Measurements from ENCODE around the gene ZFP1. TPM values are rescaled to one million over a fixed set of nuclear protein-coding genes. Genes with fewer than 3 reads are reported as not detected.
A peak's percentile ranks its signal among the peaks of the same experiment; 100 is the strongest.

The ZFP1 gene
- total and polyA plus RNA-seq, 12 donors = 3.0 to 11.5 (median 6.9) TPM

DNA sequence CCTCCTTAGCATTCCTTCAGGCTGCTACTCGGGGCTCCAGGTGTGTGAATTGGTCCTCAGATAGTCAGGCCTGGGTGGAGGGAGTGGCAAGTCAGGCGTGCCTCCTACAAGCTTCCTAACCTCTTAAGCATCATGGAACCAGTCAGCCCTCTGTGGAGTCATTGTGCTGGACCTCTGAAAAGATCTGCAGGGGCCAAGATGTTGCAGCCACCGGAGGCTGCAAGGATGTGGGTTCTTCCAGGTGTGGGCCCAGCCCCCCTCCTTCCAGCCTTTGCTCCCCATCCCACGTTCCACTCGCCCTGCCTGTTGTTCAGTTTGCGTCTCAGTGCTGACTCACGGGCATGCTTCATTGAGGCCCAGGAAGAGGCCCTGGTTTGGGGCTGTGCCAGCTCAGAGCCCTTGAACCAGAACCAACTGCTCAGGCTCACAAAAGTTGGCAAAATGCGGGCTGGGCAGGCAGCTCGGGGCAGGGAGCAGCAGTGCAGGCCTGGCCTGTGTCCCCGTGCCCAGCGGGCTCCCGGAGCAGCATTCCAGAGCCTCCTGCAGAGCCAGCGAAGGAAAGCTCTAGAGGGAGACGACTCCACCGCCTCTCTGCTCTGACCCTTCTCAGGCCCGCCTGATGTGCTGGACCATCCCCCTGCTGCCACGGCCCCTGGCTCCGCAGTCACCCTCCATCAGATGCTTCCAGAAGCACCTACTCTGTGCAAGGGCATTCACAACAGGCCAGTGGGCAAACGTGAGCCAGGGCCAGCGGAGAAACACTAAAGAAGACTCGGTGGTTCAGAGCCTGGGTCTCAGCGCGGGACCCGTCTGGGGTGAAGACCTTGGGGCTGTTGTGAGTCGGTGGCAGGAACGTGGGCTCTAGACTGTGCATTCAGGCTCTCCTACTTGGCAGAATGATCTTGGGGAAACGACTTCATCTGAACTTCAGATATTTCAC, 39.3 kb upstream of the ZFP1 start:
- peak; percentile 16 to 65 (median 48) for ATAC-seq
- peaks cover 0 to 23% (median 0%) of the 10 kb centered on the region in 9 donors for H3K36me3 ChIP-seq
- intact Hi-C loops (cut with DNase I) = loop anchor here in 4 of 10 donors (5.0 to 10.0 kb wide), 2 partner anchors 47 to 54 kb away; no protein-coding TSS in a partner anchor
- H3K4me1 ChIP-seq = peaks cover 22 to 95% (median 92%) of the 10 kb centered on the region in 9 donors
- H3K27me3 ChIP-seq = peaks cover 0 to 15% (median 0%) of the 10 kb centered on the region in 7 donors
- peak overlapping the region in 6 of 10 donors; percentile 11 to 27 (median 20) for H3K4me3 ChIP-seq
- peak; percentile 82 to 84 for DNase-seq
- no peak for TF ChIP-seq CTCF (IDR thresholded peaks at IDR 0.05)
- H3K9me3 ChIP-seq = no peaks in the 10 kb centered on the region
- WGBS, 2 donors = 47 to 56% methylated on average over 25 to 27 of the region's 27 CpGs
- peak overlapping the region; percentile 82 to 96 (median 88) for H3K27ac ChIP-seq

DNA sequence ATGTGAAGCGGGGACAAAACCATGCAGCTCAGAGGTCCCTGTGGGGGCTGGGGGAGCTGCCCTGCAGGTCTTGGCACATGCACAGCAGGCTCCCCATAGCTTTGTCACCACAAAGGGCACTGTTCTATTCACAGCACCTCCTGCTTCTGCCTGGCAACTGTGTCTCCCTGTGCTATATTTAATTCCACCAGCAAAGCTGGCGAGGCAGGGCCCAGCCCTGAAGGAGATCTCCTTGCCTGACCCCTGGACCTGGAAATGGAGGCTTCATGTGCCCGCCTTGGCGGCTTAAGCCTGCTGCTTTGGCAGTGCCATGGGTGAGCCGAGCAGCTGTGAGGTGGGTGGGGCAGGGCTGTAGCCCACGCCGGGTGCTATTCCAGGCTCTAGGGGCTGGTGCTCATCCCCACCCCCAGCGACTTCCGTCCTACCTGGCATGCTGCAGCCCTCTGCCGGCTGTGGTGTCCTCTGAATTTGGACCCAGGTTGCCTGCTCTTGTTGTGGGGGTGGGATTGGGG, 38.5 kb upstream of the ZFP1 start:
- H3K27ac ChIP-seq = peak overlapping the region; percentile 82 to 96 (median 88)
- peaks cover 22 to 95% (median 86%) of the 10 kb centered on the region in 9 donors for H3K4me1 ChIP-seq
- peak in 3 of 9 donors; percentile 5 to 37 (median 28) for TF ChIP-seq CTCF (IDR thresholded peaks at IDR 0.05)
- intact Hi-C loops (cut with DNase I) = loop anchor here in 9 of 10 donors (2.0 to 10.0 kb wide), 9 partner anchors 47 to 405 kb away; partner anchors contain the start of genes ZNRF1 (in 4 of the 9) and MLKL (in 1 of the 9)
- peaks cover 0 to 15% (median 0%) of the 10 kb centered on the region in 7 donors for H3K27me3 ChIP-seq
- peak; percentile 77 to 78 for DNase-seq
- ATAC-seq = peak; percentile 37 to 76 (median 60)
- H3K9me3 ChIP-seq = no peaks in the 10 kb centered on the region
- peak overlapping the region in 5 of 10 donors; percentile 11 to 39 (median 24) for H3K4me3 ChIP-seq
- WGBS, 2 donors = 40 to 71% methylated on average over 10 of the region's 10 CpGs
- H3K36me3 ChIP-seq = peaks cover 0 to 27% (median 0%) of the 10 kb centered on the region in 9 donors

DNA sequence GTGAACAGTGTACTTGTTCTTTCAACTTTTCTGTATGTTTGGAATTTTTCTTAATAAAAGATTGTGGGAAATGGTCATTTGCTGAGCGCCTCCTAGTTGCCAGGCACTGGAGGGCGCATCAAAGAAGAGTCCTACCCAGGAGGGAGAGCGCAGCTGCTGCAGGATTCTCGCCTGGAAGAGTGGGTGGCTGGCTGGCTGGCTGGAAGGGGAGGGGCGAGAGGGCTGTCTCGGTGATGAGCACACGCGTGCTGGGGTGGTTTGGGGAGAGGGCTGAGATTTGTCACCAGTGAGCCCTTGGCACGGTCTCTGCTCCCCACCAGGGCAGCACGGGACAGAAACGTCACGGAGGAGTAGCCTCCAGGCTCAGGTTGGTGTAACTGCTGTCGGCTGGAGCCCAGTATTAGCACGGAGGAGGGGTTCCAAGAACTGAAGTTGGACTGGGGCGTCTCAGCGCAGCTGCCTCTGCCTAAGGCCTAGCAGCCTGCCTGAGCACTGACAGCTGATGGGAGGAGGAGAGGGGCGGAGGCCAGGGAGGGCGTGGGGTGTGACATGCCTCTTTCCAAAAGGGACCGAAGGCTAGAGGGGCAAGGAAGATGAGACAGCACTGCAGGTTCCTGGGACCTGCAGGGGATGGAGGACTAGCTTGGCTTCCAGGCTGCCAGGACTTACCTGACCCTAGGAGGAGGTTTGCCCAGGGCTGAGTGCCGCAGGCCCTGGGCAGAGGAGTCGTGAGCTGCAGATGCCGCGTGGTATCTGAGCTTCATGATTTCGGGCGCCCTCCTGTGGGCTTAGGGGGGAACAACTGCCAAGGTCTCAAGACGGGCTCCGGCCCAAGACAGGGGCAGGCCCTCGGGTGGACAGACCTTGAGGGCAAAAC, 37.4 kb upstream of the ZFP1 start:
- Histone ChIP-seq H3K27ac (peak overlapping the region; percentile 57 to 96 (median 86)), H3K27me3 (peaks cover 0 to 15% (median 0%) of the 10 kb centered on the region in 7 donors), H3K4me3 (peak overlapping the region in 8 of 10 donors; percentile 6 to 39 (median 26)), H3K4me1 (peaks cover 17 to 94% (median 81%) of the 10 kb centered on the region in 9 donors), H3K9me3 (no peaks in the 10 kb centered on the region), H3K36me3 (peaks cover 0 to 27% (median 0%) of the 10 kb centered on the region in 9 donors)
- DNase-seq (peak; percentile 88 to 91), ATAC-seq (peak; percentile 45 to 83 (median 62))
- intact Hi-C loops (cut with DNase I) = loop anchor here (1.0 to 10.0 kb wide), 8 partner anchors 64 to 406 kb away; partner anchors contain the start of genes ZNRF1 (in 4 of the 10) and MLKL (in 1 of the 10)
- 16 to 17% methylated on average over 28 of the region's 28 CpGs for WGBS, 2 donors
- TF ChIP-seq CTCF (IDR thresholded peaks at IDR 0.05) = peak; percentile 87 to 97 (median 93)

Measured in heart right ventricle (tissue), 16 donors.